NCI-H460 (cell line): ENCODE results near the gene PLCH1. TPM values are rescaled to one million over a fixed set of nuclear protein-coding genes. Genes with fewer than 3 reads are reported as not detected.
"Not testable (repeated sequence)": the region's sequence is repeated elsewhere in the genome, so short reads cannot be mapped to it uniquely, and the experiment has no call there.

Source experiments
- DNase-seq: peaks from one replicate; pipeline ENCODE4 v3.0.0-alpha.2; 2016; ENCODE audit warnings: low read depth; ENCODE audit errors: extremely low read depth
- total RNA-seq: library from RNA; depleted of rRNA; stranded (reverse); fragments of >200 nt; shearing (Covaris generic); gene quantifications from 2 replicates; pipeline ENCODE4 v1.2.3, GENCODE V29; 2014

Gene PLCH1
- total RNA-seq, 1 experiment from 2014 or later, result 0.79 TPM

DNA sequence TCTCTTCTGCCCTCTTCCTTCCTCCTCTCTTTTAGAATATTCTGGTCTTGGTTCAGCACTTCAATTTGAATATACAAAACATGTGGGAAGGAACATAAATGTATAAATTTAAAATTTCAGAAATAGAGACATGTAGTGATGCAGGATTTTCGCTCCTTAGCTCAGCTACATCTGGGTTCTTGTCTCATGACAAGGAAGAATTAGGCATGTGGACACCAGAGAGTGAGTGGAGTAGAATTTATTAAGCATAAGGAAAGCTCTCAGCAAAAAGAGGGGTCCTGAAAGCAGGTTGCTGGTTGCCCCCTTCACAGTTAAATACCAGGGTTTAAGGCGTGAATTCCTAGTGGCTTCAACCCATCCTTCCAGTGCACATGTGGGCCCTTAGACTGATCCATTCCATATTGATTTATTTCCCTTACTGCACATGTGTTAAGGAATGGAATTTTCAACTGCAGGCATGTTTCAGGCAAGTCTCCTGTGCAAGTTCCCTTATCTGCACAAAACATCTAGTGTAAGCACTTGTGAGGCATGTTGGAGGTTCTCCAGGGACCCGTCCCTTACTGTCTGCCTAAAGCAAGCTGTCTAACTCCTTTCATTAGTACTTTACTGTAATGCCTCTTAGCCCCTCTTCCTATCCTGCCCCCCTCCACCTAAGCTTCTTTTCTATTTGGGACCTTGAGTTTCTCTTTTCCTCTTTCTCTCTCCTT is 318.2 kb downstream of the PLCH1 start:
- DNase-seq, result no peak

DNA sequence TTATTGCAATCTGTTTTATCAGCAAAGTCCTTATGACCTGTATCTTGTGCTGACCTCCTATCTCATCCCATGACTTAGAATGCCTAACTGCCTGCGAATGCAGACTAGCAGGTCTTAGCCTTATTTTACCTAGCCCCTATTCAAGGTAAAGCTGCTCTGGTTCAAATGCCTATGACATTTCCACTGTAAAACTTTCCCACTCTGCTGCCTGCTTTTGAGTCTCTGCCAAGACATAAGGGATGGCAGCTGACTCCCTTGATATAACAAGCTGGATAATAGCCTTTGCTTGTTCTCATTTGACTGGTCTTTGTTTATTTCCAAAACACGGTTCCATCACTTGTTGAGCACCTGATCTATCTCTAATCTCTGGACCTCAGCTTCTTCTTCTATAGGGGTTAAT is 319.5 kb downstream of the PLCH1 start:
- DNase-seq, result no peak

GRCh38 chr3:155424323-155424710 is 320.6 kb downstream of the PLCH1 start:
- DNase-seq, result no peak

- no peak for DNase-seq
Measured at GRCh38 chr3:155423526-155424322, 321.1 kb downstream of the PLCH1 start.

DNA sequence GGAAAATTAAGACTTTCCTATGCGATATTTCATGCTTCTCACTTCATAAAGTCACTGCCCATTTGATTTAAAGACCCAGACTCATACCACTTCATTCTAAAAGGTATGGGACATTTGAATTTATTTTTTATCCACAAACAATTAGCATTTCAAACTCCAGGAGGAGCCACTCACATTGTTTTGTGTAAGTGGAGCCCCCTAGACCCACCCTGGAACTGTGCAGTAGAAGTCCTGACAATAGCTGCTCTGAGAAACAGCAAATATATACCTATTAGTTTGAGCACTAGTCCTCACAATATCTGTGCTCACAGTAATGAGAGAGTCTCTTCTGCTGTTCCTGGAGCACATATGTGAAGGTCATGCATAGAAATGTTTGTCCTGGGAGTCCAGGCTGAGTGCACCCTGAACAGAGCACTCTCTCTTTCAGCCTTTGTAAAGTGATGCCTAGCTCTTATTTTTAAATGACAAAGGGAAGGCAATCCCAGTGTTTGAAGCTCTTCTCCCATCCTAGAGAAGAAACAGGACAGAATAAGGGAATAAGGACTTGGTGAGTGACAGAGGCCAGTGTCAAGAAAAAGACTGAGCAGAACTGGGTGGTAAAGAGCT is 323.9 kb downstream of the PLCH1 start:
- DNase-seq, result no peak

DNA sequence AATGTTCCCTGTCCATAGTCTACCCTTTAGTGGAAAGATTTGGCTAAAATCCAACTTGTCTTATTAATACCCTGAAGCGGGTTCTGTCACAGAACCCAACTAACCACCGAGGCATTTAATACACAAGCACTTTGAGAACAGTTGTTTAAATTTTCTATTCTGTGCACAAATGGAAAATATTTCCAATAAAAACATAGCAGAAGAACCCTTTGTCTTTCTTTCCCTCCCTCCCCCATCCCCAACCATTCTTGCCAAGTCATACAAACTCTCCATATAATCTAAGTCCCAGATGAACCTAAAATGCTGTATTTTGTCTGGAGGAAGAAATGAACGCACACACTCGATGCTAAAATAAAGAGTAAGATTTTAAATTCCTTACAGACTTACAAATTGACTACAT is 324.5 kb downstream of the PLCH1 start:
- no peak for DNase-seq

- DNase-seq, result no peak
Measured at GRCh38 chr3:155418407-155418806, 326.5 kb downstream of the PLCH1 start.

- no peak for DNase-seq
Measured at GRCh38 chr3:155417119-155417517, 327.8 kb downstream of the PLCH1 start.

GRCh38 chr3:155416500-155417118 is 328.3 kb downstream of the PLCH1 start:
- no peak for DNase-seq

DNA sequence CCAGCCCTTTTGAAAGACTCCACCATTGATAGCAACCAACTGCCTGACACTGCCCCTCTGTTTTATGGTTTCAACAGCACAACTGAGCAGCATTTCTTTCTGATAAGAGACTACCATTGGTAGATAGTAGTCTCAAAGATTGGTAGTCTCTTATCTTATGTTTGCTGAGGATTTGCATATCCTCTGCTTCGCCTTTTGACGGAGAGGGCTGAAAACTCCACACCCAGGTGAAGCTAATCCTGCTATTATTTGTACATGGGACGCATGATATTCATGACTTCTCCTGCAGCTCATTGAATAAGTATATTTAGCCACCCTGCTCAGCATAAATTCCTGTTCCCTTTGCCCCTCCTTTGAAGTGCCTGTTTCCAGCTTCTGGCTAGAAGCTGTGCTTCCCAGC is 332.0 kb downstream of the PLCH1 start:
- no peak for DNase-seq

DNA sequence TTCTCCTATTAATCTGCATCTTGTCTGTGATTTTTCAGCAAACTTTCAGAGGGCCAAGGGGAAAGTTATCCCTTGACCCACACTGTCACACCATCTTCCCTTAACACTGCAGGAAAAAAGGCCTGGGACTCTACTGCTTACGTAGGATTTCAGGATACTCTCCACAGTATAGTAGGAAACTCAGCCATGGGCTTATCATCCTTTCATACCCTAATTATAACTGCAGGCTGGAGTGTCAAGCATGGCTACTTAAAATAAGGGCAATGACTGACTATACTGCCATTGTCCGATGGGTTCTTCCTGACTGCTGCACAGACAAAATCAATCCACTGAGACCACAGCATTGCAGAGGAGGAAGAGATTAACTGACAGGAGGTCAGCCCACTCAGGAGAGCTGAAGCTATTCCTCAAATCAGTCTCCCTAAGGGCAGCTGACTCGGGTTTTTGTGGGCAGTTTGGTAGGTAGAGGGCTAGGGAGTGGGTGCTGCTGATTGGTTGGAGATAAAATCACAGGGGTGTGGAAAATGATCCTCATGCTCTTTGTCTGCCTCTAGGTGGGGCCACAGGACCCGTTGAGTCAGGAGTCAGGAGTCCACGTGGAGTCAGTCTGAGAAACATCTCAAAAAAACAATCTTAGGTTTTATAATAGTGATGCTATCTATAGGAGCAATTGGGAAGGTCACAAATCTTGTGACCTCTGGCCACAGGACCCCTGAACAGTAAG is 333.2 kb downstream of the PLCH1 start:
- DNase-seq, result no peak

DNA sequence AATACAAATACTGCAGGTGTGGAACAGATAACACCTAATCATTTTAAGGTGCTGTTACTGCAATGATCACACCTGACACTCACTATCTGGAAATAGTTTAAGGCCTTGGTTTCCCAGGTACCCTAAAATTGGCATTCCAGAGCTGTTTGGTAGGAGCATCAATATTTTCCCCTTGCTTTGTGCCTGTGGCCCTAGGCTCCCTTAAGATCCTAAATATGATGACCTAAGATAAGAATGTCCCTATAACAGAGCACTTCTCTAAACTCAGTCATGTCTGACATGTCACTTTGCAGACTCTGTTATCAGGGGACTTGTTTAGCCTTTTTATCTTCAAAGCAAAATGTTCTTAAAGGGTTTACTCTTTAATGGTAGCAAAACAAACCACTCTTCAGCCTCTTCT is 335.5 kb downstream of the PLCH1 start:
- DNase-seq, result no peak

- no peak for DNase-seq
Measured at GRCh38 chr3:155407971-155408370, 336.9 kb downstream of the PLCH1 start.

DNA sequence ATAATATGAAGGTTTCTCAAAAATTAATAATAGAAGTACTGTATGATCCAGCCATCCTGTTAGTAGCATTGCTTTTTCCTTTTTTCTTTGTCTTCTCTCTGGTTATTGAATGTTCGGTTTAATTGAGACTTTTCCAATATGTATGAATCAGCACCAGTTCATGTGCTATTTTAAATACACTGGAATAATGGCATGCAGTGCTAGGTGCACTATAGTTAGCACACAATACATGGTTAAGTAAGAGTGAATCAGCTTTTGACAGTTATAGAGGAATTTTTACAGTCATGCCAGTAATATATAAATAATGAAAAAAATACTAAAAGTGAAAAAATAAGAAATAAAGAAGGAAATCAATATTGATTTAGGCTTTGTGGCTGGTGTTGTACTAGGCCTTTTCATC is 337.5 kb downstream of the PLCH1 start:
- no peak for DNase-seq

DNA sequence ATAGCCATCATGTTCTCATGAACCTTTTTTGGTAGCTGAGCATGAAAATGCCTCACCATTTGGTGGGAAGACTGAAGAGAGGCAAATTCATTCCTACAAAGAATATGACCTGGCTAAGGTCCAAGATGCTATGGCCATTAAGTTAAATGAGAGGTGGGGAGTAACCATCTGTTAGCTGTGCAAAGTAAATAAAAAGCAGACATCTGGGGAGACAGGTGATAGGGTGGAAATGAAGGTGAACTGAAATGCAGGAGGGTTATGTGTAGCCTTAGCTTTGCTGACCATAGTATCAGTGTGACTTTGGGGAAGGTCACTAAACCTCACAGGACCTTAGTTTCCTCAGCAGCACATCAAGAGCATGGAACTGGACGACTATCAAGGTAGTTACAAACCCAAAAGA is 340.4 kb downstream of the PLCH1 start:
- no peak for DNase-seq

- no peak for DNase-seq
Measured at GRCh38 chr3:155402656-155403055, 342.2 kb downstream of the PLCH1 start.

DNA sequence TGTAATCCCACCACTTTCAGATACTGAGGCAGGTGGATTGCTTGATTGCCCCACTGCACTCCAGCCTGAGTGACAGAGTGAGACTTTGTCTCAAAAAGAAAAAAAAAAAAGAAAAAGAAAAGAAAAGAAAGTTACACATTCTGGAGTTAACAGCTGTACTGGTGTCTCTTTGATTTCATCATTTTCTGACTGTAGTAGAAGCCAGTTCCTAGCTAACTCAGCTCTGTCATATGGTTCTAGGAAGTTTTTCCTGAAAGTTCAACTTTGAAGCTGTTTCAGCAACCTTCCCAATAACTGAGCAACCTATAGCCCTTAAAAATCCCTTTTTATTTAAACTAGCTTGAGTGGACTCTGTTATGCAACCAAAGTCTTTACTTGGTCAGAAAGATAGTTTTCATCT is 346.8 kb downstream of the PLCH1 start:
- no peak for DNase-seq

DNA sequence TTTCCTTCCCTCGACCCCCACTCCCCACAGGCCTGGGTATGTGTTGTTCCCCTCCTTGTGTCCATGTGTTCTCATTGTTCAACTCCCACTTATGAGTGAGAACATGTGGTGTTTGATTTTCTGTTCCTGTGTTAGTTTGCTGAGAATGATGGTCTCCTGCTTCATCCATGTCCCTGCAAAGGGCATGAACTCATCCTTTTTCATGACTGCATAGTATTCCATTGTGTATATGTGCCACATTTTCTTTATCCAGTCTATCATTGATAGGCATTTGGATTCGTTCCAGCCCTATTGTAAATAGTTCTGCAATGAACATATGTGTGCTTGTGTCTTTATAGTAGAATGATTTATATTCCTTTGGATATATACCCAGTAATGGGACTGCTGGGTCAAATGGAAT is 350.0 kb downstream of the PLCH1 start:
- DNase-seq, result not testable (repeated sequence)

DNA sequence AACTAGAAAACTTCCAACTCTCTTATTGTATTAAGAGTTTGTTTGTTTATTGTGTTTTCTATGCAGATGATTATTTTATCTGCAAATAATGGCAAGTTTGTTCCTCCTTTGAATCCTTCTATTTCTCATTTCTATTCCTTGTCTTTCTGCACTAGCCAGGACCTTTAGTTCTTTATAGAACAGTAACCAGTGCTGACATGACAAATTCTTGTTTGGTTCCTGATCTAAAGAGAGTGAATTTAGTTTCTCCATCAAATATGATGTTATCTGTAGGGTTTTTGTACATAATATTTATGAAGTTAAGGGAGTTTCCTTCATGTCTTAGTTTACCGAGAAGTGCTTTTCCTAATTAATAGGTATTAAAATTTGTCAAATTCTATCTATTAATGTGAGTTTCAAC is 350.6 kb downstream of the PLCH1 start:
- DNase-seq, result no peak

GRCh38 chr3:155393316-155393715 is 351.6 kb downstream of the PLCH1 start:
- no peak for DNase-seq

- no peak for DNase-seq
Measured at GRCh38 chr3:155392138-155392537, 352.7 kb downstream of the PLCH1 start.
